ENCODE data around the gene NDUFAF5. TPM values are rescaled to one million over a fixed set of nuclear protein-coding genes. Genes with fewer than 3 reads are reported as not detected.

The NDUFAF5 gene
- total RNA-seq, 1 experiment from 2014 or later, result 48.8 TPM

GRCh38 chr20:13841206-13841605 is 56.4 kb downstream of the NDUFAF5 start:
- H3K4me3 ChIP-seq, result no peak overlapping the region
- H3K36me3 ChIP-seq, result no peaks in the 10 kb centered on the region
- DNase-seq, result no peak
- no peaks in the 10 kb centered on the region for H3K27me3 ChIP-seq
- no peaks in the 10 kb centered on the region for H3K9me3 ChIP-seq

GRCh38 chr20:13844296-13844695 is 59.5 kb downstream of the NDUFAF5 start:
- Histone ChIP-seq H3K27me3 (no peaks in the 10 kb centered on the region), H3K4me3 (no peak overlapping the region), H3K36me3 (no peaks in the 10 kb centered on the region), H3K9me3 (no peaks in the 10 kb centered on the region)
- DNase-seq, result no peak

GRCh38 chr20:13851279-13851678 is 66.5 kb downstream of the NDUFAF5 start:
- H3K27me3 ChIP-seq, result no peaks in the 10 kb centered on the region; the same call in 1 of the 2 replicates
- H3K4me3 ChIP-seq, result no peak overlapping the region
- H3K36me3 ChIP-seq, result no peaks in the 10 kb centered on the region
- H3K9me3 ChIP-seq, result no peaks in the 10 kb centered on the region
- no peak for DNase-seq

GRCh38 chr20:13852306-13852705 is 67.5 kb downstream of the NDUFAF5 start:
- no peaks in the 10 kb centered on the region for H3K9me3 ChIP-seq
- H3K27me3 ChIP-seq, result no peaks in the 10 kb centered on the region; the same call in 1 of the 2 replicates
- no peak overlapping the region for H3K4me3 ChIP-seq
- DNase-seq, result no peak
- H3K36me3 ChIP-seq, result no peaks in the 10 kb centered on the region

GRCh38 chr20:13855613-13856012 is 70.8 kb downstream of the NDUFAF5 start:
- no peak for DNase-seq
- Histone ChIP-seq H3K4me3 (no peak overlapping the region), H3K36me3 (no peaks in the 10 kb centered on the region), H3K27me3 (no peaks in the 10 kb centered on the region; the same call in 1 of the 2 replicates), H3K9me3 (no peaks in the 10 kb centered on the region)

GRCh38 chr20:13856354-13856753 is 71.5 kb downstream of the NDUFAF5 start:
- H3K4me3 ChIP-seq, result no peak overlapping the region
- DNase-seq, result no peak
- H3K36me3 ChIP-seq, result no peaks in the 10 kb centered on the region
- no peaks in the 10 kb centered on the region for H3K9me3 ChIP-seq
- H3K27me3 ChIP-seq, result no peaks in the 10 kb centered on the region; the same call in 1 of the 2 replicates

GRCh38 chr20:13857304-13857703 is 72.5 kb downstream of the NDUFAF5 start:
- Histone ChIP-seq H3K36me3 (no peaks in the 10 kb centered on the region), H3K9me3 (no peaks in the 10 kb centered on the region), H3K27me3 (no peaks in the 10 kb centered on the region; the same call in 1 of the 2 replicates), H3K4me3 (no peak overlapping the region)
- no peak for DNase-seq

GRCh38 chr20:13857961-13858360 is 73.1 kb downstream of the NDUFAF5 start:
- peak; percentile 28 for DNase-seq
- Histone ChIP-seq H3K4me3 (no peak overlapping the region), H3K9me3 (no peaks in the 10 kb centered on the region), H3K36me3 (no peaks in the 10 kb centered on the region), H3K27me3 (no peaks in the 10 kb centered on the region)

GRCh38 chr20:13858439-13858838 is 73.6 kb downstream of the NDUFAF5 start:
- no peak for DNase-seq
- Histone ChIP-seq H3K9me3 (no peaks in the 10 kb centered on the region), H3K36me3 (no peaks in the 10 kb centered on the region), H3K4me3 (no peak overlapping the region), H3K27me3 (no peaks in the 10 kb centered on the region)

GRCh38 chr20:13858871-13859270 is 74.0 kb downstream of the NDUFAF5 start:
- Histone ChIP-seq H3K36me3 (no peaks in the 10 kb centered on the region), H3K9me3 (no peaks in the 10 kb centered on the region), H3K4me3 (no peak overlapping the region), H3K27me3 (no peaks in the 10 kb centered on the region)
- no peak for DNase-seq

GRCh38 chr20:13862245-13862644 is 77.4 kb downstream of the NDUFAF5 start:
- Histone ChIP-seq H3K9me3 (no peaks in the 10 kb centered on the region), H3K27me3 (no peaks in the 10 kb centered on the region), H3K36me3 (no peaks in the 10 kb centered on the region), H3K4me3 (no peak overlapping the region)
- DNase-seq, result no peak

- H3K4me3 ChIP-seq, result no peak overlapping the region
- no peaks in the 10 kb centered on the region for H3K9me3 ChIP-seq
- no peaks in the 10 kb centered on the region for H3K27me3 ChIP-seq
- no peak for DNase-seq
- no peaks in the 10 kb centered on the region for H3K36me3 ChIP-seq
Observed at GRCh38 chr20:13863244-13863643, 78.4 kb downstream of the NDUFAF5 start.

GRCh38 chr20:13865156-13865555 is 80.3 kb downstream of the NDUFAF5 start:
- no peak for DNase-seq
- Histone ChIP-seq H3K4me3 (no peak overlapping the region), H3K36me3 (no peaks in the 10 kb centered on the region), H3K9me3 (no peaks in the 10 kb centered on the region), H3K27me3 (no peaks in the 10 kb centered on the region)

GRCh38 chr20:13865791-13866351 is 81.0 kb downstream of the NDUFAF5 start:
- H3K4me3 ChIP-seq, result no peak overlapping the region
- H3K27me3 ChIP-seq, result no peaks in the 10 kb centered on the region
- H3K36me3 ChIP-seq, result no peaks in the 10 kb centered on the region
- H3K9me3 ChIP-seq, result no peaks in the 10 kb centered on the region
- no peak for DNase-seq

GRCh38 chr20:13868331-13868730 is 83.5 kb downstream of the NDUFAF5 start:
- H3K36me3 ChIP-seq, result no peaks in the 10 kb centered on the region
- peak; percentile 79 for DNase-seq
- no peaks in the 10 kb centered on the region for H3K27me3 ChIP-seq
- H3K4me3 ChIP-seq, result no peak overlapping the region
- H3K9me3 ChIP-seq, result no peaks in the 10 kb centered on the region

- no peak for DNase-seq
- Histone ChIP-seq H3K9me3 (no peaks in the 10 kb centered on the region), H3K27me3 (no peaks in the 10 kb centered on the region), H3K4me3 (no peak overlapping the region), H3K36me3 (no peaks in the 10 kb centered on the region)
Observed at GRCh38 chr20:13870170-13870748, 85.4 kb downstream of the NDUFAF5 start.

All from MG63 (cell line).